ENCODE data around the gene CDH22. TPM values are rescaled to one million over a fixed set of nuclear protein-coding genes. Genes with fewer than 3 reads are reported as not detected.

Gene CDH22
- total RNA-seq, 1 experiment from 2014 or later = not detected

- DNase-seq (ENCODE audit: low read depth, low spot score) (no peak), ATAC-seq (no peak)
- H3K27ac ChIP-seq (ENCODE audit: low read length) = no peak overlapping the region
- TF ChIP-seq SIN3A (IDR thresholded peaks at IDR 0.05; ENCODE audit: borderline replicate concordance, insufficient read depth, low read depth, low read length) (no peak), REST (IDR thresholded peaks at IDR 0.05; ENCODE audit: insufficient read depth in 1 of 2, low read depth in 2 of 2, low read length in 1 of 2) (no peak)
- in situ Hi-C loops (cut with HindIII; ENCODE audit: low pct_unique_long_range_greater_than_20kb, low sequenced_read_pairs) (no loop called here), intact Hi-C loops (cut with micrococcal nuclease; ENCODE audit: unreplicated experiment) (no loop called here)
- no peaks in the 10 kb centered on the region for H3K27me3 ChIP-seq (ENCODE audit: control insufficient read depth, insufficient read depth, low read length)
- no peak overlapping the region for H3K4me3 ChIP-seq (ENCODE audit: low read depth in 2 of 2, low read length in 2 of 2)
- no peaks in the 10 kb centered on the region for H3K9me3 ChIP-seq (ENCODE audit: control insufficient read depth, insufficient read depth, low read depth, low read length)
- POLR2A ChIA-PET = no interaction called here
- no peaks in the 10 kb centered on the region for H3K4me1 ChIP-seq (ENCODE audit: control insufficient read depth, insufficient read depth, low read length)
- H3K36me3 ChIP-seq (ENCODE audit: control insufficient read depth, insufficient read depth, low read length) = no peaks in the 10 kb centered on the region
- no TSS peak for BruUV-seq (replicated peaks)
- CTCF ChIA-PET = no interaction called here
Measured at GRCh38 chr20:46191168-46191540, 117.1 kb downstream of the CDH22 start.

- H3K27me3 ChIP-seq (ENCODE audit: control insufficient read depth, insufficient read depth, low read length) = no peaks in the 10 kb centered on the region
- ATAC-seq (no peak), DNase-seq (ENCODE audit: low read depth, low spot score) (no peak)
- H3K36me3 ChIP-seq (ENCODE audit: control insufficient read depth, insufficient read depth, low read length) = no peaks in the 10 kb centered on the region
- CTCF ChIA-PET = no interaction called here
- in situ Hi-C loops (cut with HindIII; ENCODE audit: low pct_unique_long_range_greater_than_20kb, low sequenced_read_pairs) = no loop called here
- H3K9me3 ChIP-seq (ENCODE audit: control insufficient read depth, insufficient read depth, low read depth, low read length) = no peaks in the 10 kb centered on the region
- BruUV-seq (replicated peaks) = no TSS peak
- TF ChIP-seq SIN3A (IDR thresholded peaks at IDR 0.05; ENCODE audit: borderline replicate concordance, insufficient read depth, low read depth, low read length) (no peak), REST (IDR thresholded peaks at IDR 0.05; ENCODE audit: insufficient read depth in 1 of 2, low read depth in 2 of 2, low read length in 1 of 2) (no peak), POLR2AphosphoS5 (IDR thresholded peaks at IDR 0.05; ENCODE audit: low read depth, low read length) (no peak)
- intact Hi-C loops (cut with micrococcal nuclease; ENCODE audit: unreplicated experiment) = no loop called here
- POLR2A ChIA-PET = no interaction called here
- no peak overlapping the region for H3K4me3 ChIP-seq (ENCODE audit: low read depth in 2 of 2, low read length in 2 of 2)
- no peak overlapping the region for H3K27ac ChIP-seq (ENCODE audit: low read length)
- no peaks in the 10 kb centered on the region for H3K4me1 ChIP-seq (ENCODE audit: control insufficient read depth, insufficient read depth, low read length)
Measured at GRCh38 chr20:46190478-46191167, 117.7 kb downstream of the CDH22 start.
